ENCODE measurements around the gene SFTPA2.
"Not testable (repeated sequence)": the region's sequence is repeated elsewhere in the genome, so short reads cannot be mapped to it uniquely, and the experiment has no call there.

DNA sequence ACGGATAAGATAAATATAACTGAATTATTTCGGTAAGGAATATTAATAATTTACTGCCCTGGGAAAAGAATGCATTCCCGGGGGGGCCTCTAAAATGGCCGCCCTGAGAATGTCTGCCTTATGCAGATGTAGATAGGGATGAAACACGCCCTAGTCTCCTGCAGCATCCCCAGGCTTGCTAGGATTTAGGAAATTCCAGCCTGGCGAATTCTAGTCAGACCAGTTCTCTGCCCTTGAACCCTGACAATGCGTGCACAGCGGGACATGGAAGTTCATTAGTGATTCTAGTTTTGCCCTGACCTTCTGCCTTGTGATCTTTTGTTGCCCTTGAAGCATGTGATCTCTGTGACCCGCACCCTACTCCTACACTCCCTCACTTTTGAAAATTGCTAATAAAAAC, 39.4 kb upstream of the SFTPA2 start:
- TF ChIP-seq, protein P1, sequence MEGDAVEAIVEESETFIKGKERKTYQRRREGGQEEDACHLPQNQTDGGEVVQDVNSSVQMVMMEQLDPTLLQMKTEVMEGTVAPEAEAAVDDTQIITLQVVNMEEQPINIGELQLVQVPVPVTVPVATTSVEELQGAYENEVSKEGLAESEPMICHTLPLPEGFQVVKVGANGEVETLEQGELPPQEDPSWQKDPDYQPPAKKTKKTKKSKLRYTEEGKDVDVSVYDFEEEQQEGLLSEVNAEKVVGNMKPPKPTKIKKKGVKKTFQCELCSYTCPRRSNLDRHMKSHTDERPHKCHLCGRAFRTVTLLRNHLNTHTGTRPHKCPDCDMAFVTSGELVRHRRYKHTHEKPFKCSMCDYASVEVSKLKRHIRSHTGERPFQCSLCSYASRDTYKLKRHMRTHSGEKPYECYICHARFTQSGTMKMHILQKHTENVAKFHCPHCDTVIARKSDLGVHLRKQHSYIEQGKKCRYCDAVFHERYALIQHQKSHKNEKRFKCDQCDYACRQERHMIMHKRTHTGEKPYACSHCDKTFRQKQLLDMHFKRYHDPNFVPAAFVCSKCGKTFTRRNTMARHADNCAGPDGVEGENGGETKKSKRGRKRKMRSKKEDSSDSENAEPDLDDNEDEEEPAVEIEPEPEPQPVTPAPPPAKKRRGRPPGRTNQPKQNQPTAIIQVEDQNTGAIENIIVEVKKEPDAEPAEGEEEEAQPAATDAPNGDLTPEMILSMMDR (IDR thresholded peaks at IDR 0.05), result not testable (repeated sequence)
- TF ChIP-seq POLR2AphosphoS5, POLR2A (IDR thresholded peaks at IDR 0.05): not testable (repeated sequence)
